Aorta (tissue), 5 donors: ENCODE results near the gene HS3ST4. TPM values are rescaled to one million over a fixed set of nuclear protein-coding genes. Genes with fewer than 3 reads are reported as not detected.

Experiments used
- ATAC-seq: fragments of 200-7000 bp; cut with Tn5 transposase; one replicate; pipeline ENCODE4 v1.9.1; 2022; ENCODE audit warnings: moderate library complexity; ENCODE audit not compliant: low FRiP score
- DNase-seq, 2 donors: peaks; one replicate each; pipeline ENCODE4 v3.0.0-alpha.2; 2020
- H3K27ac ChIP-seq, 2 donors: one replicate each; pipeline ENCODE4 v1.5.1; 2013; ENCODE audit warnings: low read length in 2 of 2, mild to moderate bottlenecking in 2 of 2, moderate library complexity in 2 of 2, control low read depth in 1 of 2, inconsistent platforms in 1 of 2, low read depth in 1 of 2
- H3K27me3 ChIP-seq, 2 donors: one replicate each; pipeline ENCODE4 v1.6.1; 2013; ENCODE audit warnings: control low read depth in 1 of 2, low read length in 1 of 2, mild to moderate bottlenecking in 1 of 2, moderate library complexity in 1 of 2; ENCODE audit not compliant: insufficient read depth in 2 of 2, control insufficient read depth in 1 of 2
- H3K36me3 ChIP-seq, 2 donors: one replicate each; pipeline ENCODE4 v1.6.1; 2013; ENCODE audit warnings: control low read depth in 1 of 2, low read length in 1 of 2, mild to moderate bottlenecking in 1 of 2; ENCODE audit not compliant: insufficient read depth in 2 of 2, control insufficient read depth in 1 of 2
- H3K4me1 ChIP-seq, 2 donors: one replicate each; pipeline ENCODE4 v1.6.1; 2013; ENCODE audit warnings: low read length in 2 of 2, control low read depth in 1 of 2, mild to moderate bottlenecking in 1 of 2, moderate library complexity in 1 of 2; ENCODE audit not compliant: insufficient read depth in 2 of 2, control insufficient read depth in 1 of 2
- H3K4me3 ChIP-seq, 2 donors: one replicate each; pipeline ENCODE4 v1.5.1; 2013; ENCODE audit warnings: low read length in 2 of 2, control low read depth in 1 of 2, mild to moderate bottlenecking in 1 of 2
- H3K9me3 ChIP-seq: one replicate; pipeline ENCODE4 v1.6.1; 2013; ENCODE audit warnings: mild to moderate bottlenecking, low read length; ENCODE audit not compliant: control insufficient read depth
- WGBS, 2 donors: extraction: QIAGEN DNeasy Blood & Tissue Kit; methylation state at CpG; one replicate each; pipeline ENCODE4 v1.1.7; 2013; 5-methylcytosine and 5-hydroxymethylcytosine counted together
- intact Hi-C, 2 donors: fragments of 100-400 bp; cut with DNase I; formaldehyde crosslinking; loops; one replicate each; pipeline versions ENCODE4 v1.14.2 to v1.15.0; 2022
- polyA plus RNA-seq, 2 donors: library from polyadenylated mRNA; stranded (reverse); fragments of 200-250 nt; gene quantifications; one replicate each; pipeline ENCODE4 v1.2.3, GENCODE V29; 2013
- total RNA-seq, 2 donors: library from RNA; stranded (reverse); fragmentation: NEBNext Ultra II Directional; extraction: Animal tissue kit (Norgen Biotek cat#: 25700); gene quantifications; one replicate each; pipeline ENCODE4 v1.2.1, GENCODE V29; 2021
- donor health status: healthy with polysubstance abuse.
- donor health status: Bipolar disorder and iron deficiency.
- donor health status: DM: no; HTN: no; CAD: no.
- donor health status: DM: no; HTN: no; CAD: no.
- donor health status: DM: yes; HTN: yes; CAD: no.

The HS3ST4 gene
- total and polyA plus RNA-seq, 4 donors = not detected

- Histone ChIP-seq H3K4me1 (no peaks in the 10 kb centered on the region), H3K27ac (no peak overlapping the region), H3K36me3 (no peaks in the 10 kb centered on the region), H3K27me3 (no peaks in the 10 kb centered on the region), H3K9me3 (no peaks in the 10 kb centered on the region), H3K4me3 (no peak overlapping the region)
- no peak for DNase-seq
- no peak for ATAC-seq
- 65 to 69% methylated on average over 6 of the region's 6 CpGs for WGBS, 2 donors
- intact Hi-C loops = no loop called here
Observed at GRCh38 chr16:25905810-25906209, 214.1 kb downstream of the HS3ST4 start.

- 49 to 52% methylated on average over 2 of the region's 2 CpGs for whole genome bisulfite sequencing, 2 donors
- peaks cover 1% of the 10 kb centered on the region for H3K9me3 ChIP-seq
- no peak overlapping the region for H3K4me3 ChIP-seq
- intact Hi-C loops = no loop called here
- H3K27ac ChIP-seq = no peak overlapping the region
- no peak for DNase-seq
- H3K27me3 ChIP-seq = no peaks in the 10 kb centered on the region
- no peak for ATAC-seq
- no peaks in the 10 kb centered on the region for H3K4me1 ChIP-seq
- no peaks in the 10 kb centered on the region for H3K36me3 ChIP-seq
Observed at GRCh38 chr16:25910971-25911370, 219.2 kb downstream of the HS3ST4 start.

DNA sequence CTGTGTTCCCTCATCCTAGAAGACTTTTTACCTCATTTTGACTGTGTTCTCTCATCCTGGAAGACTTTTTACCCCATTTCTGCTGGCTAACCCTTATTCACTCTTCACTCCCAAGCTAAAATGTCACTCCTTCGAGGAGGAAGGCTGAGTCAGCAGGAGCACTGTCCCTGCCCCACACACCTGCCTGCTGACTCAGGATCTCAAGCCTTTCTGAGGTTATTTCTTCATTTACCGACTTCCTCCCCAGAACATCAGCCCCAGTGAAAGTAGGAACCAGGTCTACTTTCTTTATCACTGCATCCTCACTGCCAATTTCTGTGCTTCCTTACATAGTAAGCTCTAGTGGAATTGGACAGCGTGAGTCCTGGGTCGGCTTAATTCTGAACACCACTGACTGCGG, 220.6 kb downstream of the HS3ST4 start:
- peaks cover 1% of the 10 kb centered on the region for H3K9me3 ChIP-seq
- ATAC-seq = no peak
- no peak overlapping the region for H3K4me3 ChIP-seq
- H3K36me3 ChIP-seq = no peaks in the 10 kb centered on the region
- no peak overlapping the region for H3K27ac ChIP-seq
- DNase-seq = no peak
- no peaks in the 10 kb centered on the region for H3K27me3 ChIP-seq
- H3K4me1 ChIP-seq = no peaks in the 10 kb centered on the region
- 67 to 79% methylated on average over 5 of the region's 5 CpGs for WGBS, 2 donors
- intact Hi-C loops = no loop called here

DNA sequence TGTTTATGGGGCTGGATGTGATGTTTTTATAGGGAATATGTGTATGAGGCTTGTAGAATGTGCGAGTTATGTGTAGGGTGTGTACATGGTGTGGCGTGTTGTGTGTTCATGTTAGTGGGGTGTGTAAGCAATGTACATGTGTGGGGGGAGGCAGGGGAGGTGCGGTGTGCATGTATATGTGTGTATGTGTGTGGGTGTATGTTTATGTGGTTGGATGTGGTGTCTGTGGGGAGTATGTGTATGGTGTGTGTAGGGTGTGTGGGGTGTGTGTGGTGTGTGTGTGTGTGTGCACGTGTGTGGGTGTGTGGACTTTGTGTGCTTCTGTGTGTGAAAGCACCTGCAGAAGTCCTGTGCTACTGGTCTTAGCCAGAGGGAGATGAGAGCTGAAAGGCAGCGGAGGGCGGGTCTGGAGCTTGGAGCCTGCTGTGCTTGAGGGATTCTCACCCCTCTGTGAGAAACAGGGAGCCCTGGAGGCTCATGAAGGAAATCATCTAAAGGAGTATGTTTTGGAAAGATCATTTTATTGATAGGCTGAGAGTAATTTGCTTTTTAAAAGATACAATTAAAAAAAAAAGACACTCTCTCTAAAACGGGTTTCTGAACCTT, 222.7 kb downstream of the HS3ST4 start:
- WGBS, 2 donors = 72 to 75% methylated on average over 7 of the region's 7 CpGs
- Histone ChIP-seq H3K4me3 (no peak overlapping the region), H3K27ac (no peak overlapping the region), H3K4me1 (no peaks in the 10 kb centered on the region), H3K9me3 (peaks cover 1% of the 10 kb centered on the region), H3K36me3 (no peaks in the 10 kb centered on the region), H3K27me3 (no peaks in the 10 kb centered on the region)
- intact Hi-C loops = no loop called here
- ATAC-seq (no peak), DNase-seq (no peak)

DNA sequence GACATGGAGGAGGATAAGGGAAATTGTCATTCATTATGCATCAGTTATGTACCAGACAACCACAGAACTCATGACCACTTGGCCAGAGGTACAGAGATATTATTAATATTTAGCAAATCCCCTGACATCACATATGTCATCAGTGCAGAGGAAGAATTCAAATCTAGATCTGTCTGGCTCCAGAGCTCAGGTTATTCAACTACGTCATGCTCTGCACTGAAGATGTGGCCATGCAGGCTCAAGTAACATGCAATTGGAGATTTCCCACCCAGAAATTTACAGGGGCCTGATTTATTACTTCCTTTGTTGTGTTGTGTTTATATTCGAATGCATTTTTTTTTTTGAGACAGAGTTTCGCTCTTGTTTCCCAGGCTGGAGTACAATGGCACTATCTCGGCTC, 224.3 kb downstream of the HS3ST4 start:
- Histone ChIP-seq H3K4me3 (no peak overlapping the region), H3K27me3 (no peaks in the 10 kb centered on the region), H3K36me3 (no peaks in the 10 kb centered on the region), H3K9me3 (peaks cover 1% of the 10 kb centered on the region), H3K27ac (no peak overlapping the region), H3K4me1 (no peaks in the 10 kb centered on the region)
- 24 to 32% methylated on average over 4 of the region's 4 CpGs for WGBS, 2 donors
- DNase-seq = no peak
- ATAC-seq = no peak
- intact Hi-C loops = no loop called here

- H3K36me3 ChIP-seq = no peaks in the 10 kb centered on the region
- H3K4me1 ChIP-seq = no peaks in the 10 kb centered on the region
- peaks cover 0 to 2% of the 10 kb centered on the region in 2 donors for H3K27me3 ChIP-seq
- intact Hi-C loops = no loop called here
- H3K9me3 ChIP-seq = no peaks in the 10 kb centered on the region
- no peak overlapping the region for H3K27ac ChIP-seq
- ATAC-seq (no peak), DNase-seq (no peak)
- WGBS, 2 donors = 35 to 36% methylated on average over 2 of the region's 2 CpGs
- no peak overlapping the region for H3K4me3 ChIP-seq
Observed at GRCh38 chr16:25922438-25922837, 230.7 kb downstream of the HS3ST4 start.

- Histone ChIP-seq H3K4me3 (no peak overlapping the region), H3K27ac (no peak overlapping the region), H3K4me1 (no peaks in the 10 kb centered on the region), H3K36me3 (no peaks in the 10 kb centered on the region), H3K9me3 (no peaks in the 10 kb centered on the region), H3K27me3 (peaks cover 0 to 2% of the 10 kb centered on the region in 2 donors)
- intact Hi-C loops = no loop called here
- WGBS, 2 donors = 54 to 70% methylated on average over 8 of the region's 8 CpGs
- no peak for ATAC-seq
- no peak for DNase-seq
Observed at GRCh38 chr16:25925421-25925820, 233.7 kb downstream of the HS3ST4 start.

GRCh38 chr16:25931473-25932035, 239.8 kb downstream of the HS3ST4 start:
- peaks cover 1% of the 10 kb centered on the region for H3K9me3 ChIP-seq
- WGBS, 2 donors = 81 to 82% methylated on average over 4 of the region's 4 CpGs
- no peaks in the 10 kb centered on the region for H3K4me1 ChIP-seq
- H3K4me3 ChIP-seq = no peak overlapping the region
- H3K27ac ChIP-seq = no peak overlapping the region
- intact Hi-C loops = no loop called here
- DNase-seq (no peak), ATAC-seq (no peak)
- H3K27me3 ChIP-seq = no peaks in the 10 kb centered on the region
- H3K36me3 ChIP-seq = no peaks in the 10 kb centered on the region

- H3K4me1 ChIP-seq = no peaks in the 10 kb centered on the region
- ATAC-seq (no peak), DNase-seq (no peak)
- no peaks in the 10 kb centered on the region for H3K9me3 ChIP-seq
- WGBS, 2 donors = 61 to 62% methylated on average over 4 of the region's 4 CpGs
- no peak overlapping the region for H3K27ac ChIP-seq
- no peaks in the 10 kb centered on the region for H3K27me3 ChIP-seq
- H3K4me3 ChIP-seq = no peak overlapping the region
- H3K36me3 ChIP-seq = no peaks in the 10 kb centered on the region
- intact Hi-C loops = no loop called here
Observed at GRCh38 chr16:25941800-25942499, 250.2 kb downstream of the HS3ST4 start.
